ENCODE data around the gene PRKCA. TPM values are rescaled to one million over a fixed set of nuclear protein-coding genes. Genes with fewer than 3 reads are reported as not detected.

PRKCA gene
- total RNA-seq, 4 donors from 2014 or later: 9.8 to 25.6 (median 12.2) TPM

DNA sequence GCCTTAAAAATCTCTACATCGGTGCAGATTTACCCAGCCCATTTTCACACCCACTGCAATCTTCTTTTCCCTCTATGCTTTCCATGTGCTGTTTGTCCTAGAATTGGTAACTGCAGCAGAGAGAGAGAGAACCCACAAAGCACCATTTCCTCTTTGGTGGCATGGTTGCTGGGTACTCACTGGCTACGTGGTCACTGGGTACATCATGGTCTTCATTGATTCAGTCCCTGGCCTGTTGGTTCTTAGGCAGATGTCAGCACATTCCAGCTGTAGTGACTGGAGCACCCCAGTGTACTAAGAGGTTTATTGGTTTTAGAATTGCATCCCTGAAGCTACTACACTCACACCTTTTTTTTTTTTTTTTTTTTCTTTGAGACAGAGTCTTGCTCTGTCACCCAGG lies 376.4 kb downstream of the PRKCA start:
- TF ChIP-seq, protein P1, sequence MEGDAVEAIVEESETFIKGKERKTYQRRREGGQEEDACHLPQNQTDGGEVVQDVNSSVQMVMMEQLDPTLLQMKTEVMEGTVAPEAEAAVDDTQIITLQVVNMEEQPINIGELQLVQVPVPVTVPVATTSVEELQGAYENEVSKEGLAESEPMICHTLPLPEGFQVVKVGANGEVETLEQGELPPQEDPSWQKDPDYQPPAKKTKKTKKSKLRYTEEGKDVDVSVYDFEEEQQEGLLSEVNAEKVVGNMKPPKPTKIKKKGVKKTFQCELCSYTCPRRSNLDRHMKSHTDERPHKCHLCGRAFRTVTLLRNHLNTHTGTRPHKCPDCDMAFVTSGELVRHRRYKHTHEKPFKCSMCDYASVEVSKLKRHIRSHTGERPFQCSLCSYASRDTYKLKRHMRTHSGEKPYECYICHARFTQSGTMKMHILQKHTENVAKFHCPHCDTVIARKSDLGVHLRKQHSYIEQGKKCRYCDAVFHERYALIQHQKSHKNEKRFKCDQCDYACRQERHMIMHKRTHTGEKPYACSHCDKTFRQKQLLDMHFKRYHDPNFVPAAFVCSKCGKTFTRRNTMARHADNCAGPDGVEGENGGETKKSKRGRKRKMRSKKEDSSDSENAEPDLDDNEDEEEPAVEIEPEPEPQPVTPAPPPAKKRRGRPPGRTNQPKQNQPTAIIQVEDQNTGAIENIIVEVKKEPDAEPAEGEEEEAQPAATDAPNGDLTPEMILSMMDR (IDR thresholded peaks at IDR 0.05): no peak
- TF ChIP-seq POLR2AphosphoS5 (IDR thresholded peaks at IDR 0.05): no peak
- TF ChIP-seq POLR2A (IDR thresholded peaks at IDR 0.05): no peak
- no peak for TF ChIP-seq EP300 (IDR thresholded peaks at IDR 0.05)
- H3K36me3 ChIP-seq: no peaks in the 10 kb centered on the region
- H3K27me3 ChIP-seq: no peaks in the 10 kb centered on the region
- DNase-seq (ENCODE audit: low spot score in 2 of 2): no peak
- no peaks in the 10 kb centered on the region for H3K9me3 ChIP-seq
- peaks cover 34% of the 10 kb centered on the region for H3K4me1 ChIP-seq
- WGBS: 86% methylated on average over 2 of the region's 2 CpGs
- H3K27ac ChIP-seq: no peak overlapping the region
- H3K4me3 ChIP-seq: no peak overlapping the region

DNA sequence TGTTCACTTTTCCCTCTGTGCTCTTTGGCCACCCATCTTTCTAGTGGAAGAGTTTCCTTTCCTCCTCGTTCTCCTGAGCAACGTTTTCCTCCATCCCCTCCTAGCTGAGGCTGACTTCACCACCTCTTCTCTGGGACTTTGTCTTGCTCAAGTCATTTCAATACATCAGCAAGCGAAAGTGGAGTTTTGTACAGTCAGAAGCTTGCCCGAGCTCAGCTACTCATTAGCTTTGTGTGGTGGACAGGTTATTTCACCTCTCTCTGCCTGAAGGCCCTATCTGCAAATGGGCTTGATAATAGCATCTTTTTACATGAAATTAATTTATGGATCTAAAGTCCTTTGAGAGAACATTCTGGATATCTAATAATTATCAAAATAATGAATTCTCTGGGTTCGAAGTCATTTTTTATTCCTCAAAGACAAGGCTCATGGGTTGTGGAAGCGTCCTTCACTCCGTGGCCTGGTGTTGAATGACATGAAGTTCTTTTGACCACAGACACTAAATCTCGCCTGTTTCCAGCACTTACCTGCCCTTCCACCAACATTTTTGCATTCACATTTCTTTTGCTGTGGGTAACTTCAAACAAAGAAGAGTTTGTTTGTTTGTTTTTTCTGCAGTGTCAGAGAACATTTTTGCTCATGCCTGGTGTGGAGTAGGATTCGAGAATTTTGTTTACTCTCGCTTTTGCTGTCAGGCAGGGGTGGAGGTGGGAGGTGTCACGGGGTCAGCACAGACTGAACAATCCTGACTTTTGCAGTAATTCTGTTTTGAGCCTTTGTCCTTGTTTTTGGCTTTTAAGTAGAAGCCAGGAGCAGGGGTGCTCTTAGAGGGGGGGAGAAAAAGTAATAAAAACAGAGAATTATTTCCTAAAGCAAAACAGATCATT lies 377.5 kb downstream of the PRKCA start:
- Histone ChIP-seq H3K27ac (no peak overlapping the region), H3K9me3 (no peaks in the 10 kb centered on the region), H3K27me3 (no peaks in the 10 kb centered on the region), H3K4me3 (no peak overlapping the region), H3K36me3 (no peaks in the 10 kb centered on the region), H3K4me1 (peaks cover 24% of the 10 kb centered on the region)
- 92% methylated on average over 11 of the region's 11 CpGs for WGBS
- DNase-seq (ENCODE audit: low spot score in 2 of 2): no peak
- no peak for TF ChIP-seq POLR2AphosphoS5 (IDR thresholded peaks at IDR 0.05)
- TF ChIP-seq EP300 (IDR thresholded peaks at IDR 0.05): no peak
- TF ChIP-seq, protein P1 (IDR thresholded peaks at IDR 0.05): no peak
- TF ChIP-seq POLR2A (IDR thresholded peaks at IDR 0.05): no peak

DNA sequence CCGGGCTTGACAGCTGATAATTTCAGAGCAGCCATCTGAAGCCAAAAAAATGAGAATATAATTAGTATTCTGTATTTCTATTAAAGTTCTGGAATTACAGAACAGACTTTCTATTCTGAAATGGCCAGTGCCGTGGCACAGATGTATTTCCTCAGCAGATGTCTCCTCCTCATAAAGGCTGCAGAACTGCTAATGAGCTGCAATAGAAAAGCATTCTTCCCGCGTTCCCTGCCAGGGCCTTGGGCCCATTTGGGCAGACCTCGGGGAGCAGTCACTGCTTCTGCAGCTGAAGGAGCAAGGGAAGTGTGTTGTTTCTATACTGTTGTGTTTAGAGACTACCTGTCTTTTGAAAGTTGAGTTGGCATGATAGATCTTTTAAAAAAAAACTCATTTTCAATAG lies 379.9 kb downstream of the PRKCA start:
- DNase-seq (ENCODE audit: low spot score in 2 of 2): no peak
- TF ChIP-seq EP300 (IDR thresholded peaks at IDR 0.05) (no peak), POLR2AphosphoS5 (IDR thresholded peaks at IDR 0.05) (no peak), POLR2A (IDR thresholded peaks at IDR 0.05) (no peak)
- TF ChIP-seq, protein P1 (IDR thresholded peaks at IDR 0.05): no peak
- no peak overlapping the region for H3K27ac ChIP-seq
- H3K4me3 ChIP-seq: no peak overlapping the region
- no peaks in the 10 kb centered on the region for H3K36me3 ChIP-seq
- WGBS: 33% methylated on average over 5 of the region's 5 CpGs
- H3K27me3 ChIP-seq: no peaks in the 10 kb centered on the region
- no peaks in the 10 kb centered on the region for H3K9me3 ChIP-seq
- peaks cover 8% of the 10 kb centered on the region for H3K4me1 ChIP-seq

DNA sequence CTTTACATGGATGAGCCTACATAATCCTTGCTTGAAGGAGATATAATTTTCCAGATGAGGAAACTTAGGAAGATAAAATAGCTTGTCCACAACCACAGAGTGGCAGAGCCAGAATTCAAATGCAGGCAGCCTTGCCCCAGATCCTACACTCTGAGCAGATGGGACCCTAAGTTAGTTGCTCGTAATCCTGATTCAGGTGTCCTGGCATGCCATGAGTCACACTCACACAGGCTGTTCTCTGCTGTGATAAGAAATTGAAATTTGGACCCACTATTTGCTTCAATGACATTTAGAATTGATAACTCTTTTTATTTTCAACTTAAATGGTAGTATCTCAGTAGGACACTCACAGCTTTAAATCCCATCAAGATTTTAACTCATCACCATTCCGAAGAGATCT lies 381.8 kb downstream of the PRKCA start:
- Histone ChIP-seq H3K4me3 (no peak overlapping the region), H3K36me3 (no peaks in the 10 kb centered on the region), H3K9me3 (no peaks in the 10 kb centered on the region), H3K27me3 (no peaks in the 10 kb centered on the region), H3K27ac (no peak overlapping the region), H3K4me1 (peaks cover 5% of the 10 kb centered on the region)
- no peak for DNase-seq (ENCODE audit: low spot score in 2 of 2)
- WGBS: 87% methylated on average over 2 of the region's 2 CpGs
- no peak for TF ChIP-seq POLR2A (IDR thresholded peaks at IDR 0.05)
- TF ChIP-seq EP300 (IDR thresholded peaks at IDR 0.05): no peak
- no peak for TF ChIP-seq POLR2AphosphoS5 (IDR thresholded peaks at IDR 0.05)
- TF ChIP-seq, protein P1 (IDR thresholded peaks at IDR 0.05): no peak

DNA sequence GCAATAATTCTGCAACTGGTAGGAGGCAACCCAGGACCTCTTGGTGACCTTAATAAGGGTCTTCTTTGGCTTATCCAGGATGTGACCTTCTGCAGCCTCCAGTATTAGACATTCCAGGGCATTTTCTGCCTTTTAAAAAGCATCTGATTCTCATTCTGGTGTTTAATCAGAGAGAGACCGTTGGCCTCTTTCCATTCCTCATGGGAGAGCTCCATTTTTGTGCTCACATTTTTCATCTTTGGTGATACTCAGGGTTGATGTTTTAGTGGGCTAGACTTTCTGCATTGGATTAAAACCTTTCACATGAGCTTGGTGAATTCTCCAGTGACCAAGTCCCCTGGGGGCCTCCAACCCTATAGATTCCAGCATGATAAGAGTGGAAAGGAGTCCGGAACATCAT lies 382.3 kb downstream of the PRKCA start:
- Histone ChIP-seq H3K27me3 (no peaks in the 10 kb centered on the region), H3K27ac (no peak overlapping the region), H3K4me3 (no peak overlapping the region), H3K4me1 (peaks cover 5% of the 10 kb centered on the region), H3K9me3 (no peaks in the 10 kb centered on the region), H3K36me3 (no peaks in the 10 kb centered on the region)
- TF ChIP-seq EP300 (IDR thresholded peaks at IDR 0.05) (no peak), POLR2AphosphoS5 (IDR thresholded peaks at IDR 0.05) (no peak), POLR2A (IDR thresholded peaks at IDR 0.05) (no peak)
- TF ChIP-seq, protein P1 (IDR thresholded peaks at IDR 0.05): no peak
- 74% methylated on average over 2 of the region's 2 CpGs for WGBS
- DNase-seq (ENCODE audit: low spot score in 2 of 2): no peak

Measured in suprapubic skin (tissue), 4 donors.